ENCODE results near the gene FBXO42.
A peak's percentile ranks its signal among the peaks of the same experiment; 100 is the strongest.

GRCh38 chr1:16375521-16376340, 23.5 kb upstream of the FBXO42 start:
- TF ChIP-seq CTCF (IDR thresholded peaks at IDR 0.05; ENCODE audit: extremely low read depth in 1 of 2, insufficient read depth in 1 of 2, low read depth in 1 of 2, low read length in 2 of 2), result no peak
- TF ChIP-seq POLR2A (IDR thresholded peaks at IDR 0.05; ENCODE audit: low read depth, low read length), result peak; percentile 58
- TF ChIP-seq POLR2AphosphoS5 (IDR thresholded peaks at IDR 0.05; ENCODE audit: insufficient read depth, low read depth, low read length), result peak; percentile 84
- TF ChIP-seq FOS (IDR thresholded peaks at IDR 0.05; ENCODE audit: borderline replicate concordance, insufficient read depth, low read length), result peak; percentile 60
- TF ChIP-seq JUN (IDR thresholded peaks at IDR 0.05; ENCODE audit: borderline replicate concordance, insufficient read depth, insufficient read length, low read depth), result peak; percentile 87
- TF ChIP-seq MYC (IDR thresholded peaks at IDR 0.05; ENCODE audit: low read depth, low read length), result no peak
- peak; percentile 95 for TF ChIP-seq GATA2 (IDR thresholded peaks at IDR 0.05; ENCODE audit: insufficient read depth, insufficient read length, low read depth, low read length)
- no peak for TF ChIP-seq EZH2 (IDR thresholded peaks at IDR 0.05; ENCODE audit: borderline replicate concordance, low read depth, low read length, severe bottlenecking)

Measured in endothelial cell of umbilical vein (primary cell).